ENCODE measurements around the gene RRBP1.
A peak's percentile ranks its signal among the peaks of the same experiment; 100 is the strongest.

RRBP1 gene

GRCh38 chr20:17617212-17617867, 64.7 kb downstream of the RRBP1 start:
- Histone ChIP-seq H4K20me1 (ENCODE audit: insufficient read depth, low read length) (peaks cover 5% of the 10 kb centered on the region), H3K27ac (ENCODE audit: low read length) (no peak overlapping the region), H3K9me3 (replicated peaks; ENCODE audit: insufficient read depth, low read length) (no peaks in the 10 kb centered on the region), H3K4me2 (ENCODE audit: low read depth, low read length) (no peak overlapping the region), H3K4me3 (ENCODE audit: low read length) (no peak overlapping the region), H3K9me2 (replicated peaks; ENCODE audit: insufficient read depth, low read length) (no peaks in the 10 kb centered on the region), H3K79me2 (ENCODE audit: low read length) (peaks cover 13% of the 10 kb centered on the region), H3K27me3 (replicated peaks; ENCODE audit: insufficient read depth, low read length) (no peaks in the 10 kb centered on the region), H3K36me3 (replicated peaks; ENCODE audit: insufficient read depth, low read length) (peaks cover 18% of the 10 kb centered on the region), H2AFZ (ENCODE audit: low read length) (no peak overlapping the region), H3K9ac (ENCODE audit: low read length) (no peak overlapping the region), H3K4me1 (ENCODE audit: low read length) (no peaks in the 10 kb centered on the region), H3F3A (ENCODE audit: insufficient read depth, low read length) (peaks cover 26% of the 10 kb centered on the region)
- DNase-seq, result no peak
- no peak for TF ChIP-seq EZH2 (optimal IDR thresholded peaks at IDR 0.05; ENCODE audit: low read depth, low read length)
- TF ChIP-seq, protein P1, sequence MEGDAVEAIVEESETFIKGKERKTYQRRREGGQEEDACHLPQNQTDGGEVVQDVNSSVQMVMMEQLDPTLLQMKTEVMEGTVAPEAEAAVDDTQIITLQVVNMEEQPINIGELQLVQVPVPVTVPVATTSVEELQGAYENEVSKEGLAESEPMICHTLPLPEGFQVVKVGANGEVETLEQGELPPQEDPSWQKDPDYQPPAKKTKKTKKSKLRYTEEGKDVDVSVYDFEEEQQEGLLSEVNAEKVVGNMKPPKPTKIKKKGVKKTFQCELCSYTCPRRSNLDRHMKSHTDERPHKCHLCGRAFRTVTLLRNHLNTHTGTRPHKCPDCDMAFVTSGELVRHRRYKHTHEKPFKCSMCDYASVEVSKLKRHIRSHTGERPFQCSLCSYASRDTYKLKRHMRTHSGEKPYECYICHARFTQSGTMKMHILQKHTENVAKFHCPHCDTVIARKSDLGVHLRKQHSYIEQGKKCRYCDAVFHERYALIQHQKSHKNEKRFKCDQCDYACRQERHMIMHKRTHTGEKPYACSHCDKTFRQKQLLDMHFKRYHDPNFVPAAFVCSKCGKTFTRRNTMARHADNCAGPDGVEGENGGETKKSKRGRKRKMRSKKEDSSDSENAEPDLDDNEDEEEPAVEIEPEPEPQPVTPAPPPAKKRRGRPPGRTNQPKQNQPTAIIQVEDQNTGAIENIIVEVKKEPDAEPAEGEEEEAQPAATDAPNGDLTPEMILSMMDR (IDR thresholded peaks at IDR 0.05; ENCODE audit: low read length), result peak; percentile 35
- TF ChIP-seq EZH2phosphoT487 (IDR thresholded peaks at IDR 0.05; ENCODE audit: low read length), result no peak

DNA sequence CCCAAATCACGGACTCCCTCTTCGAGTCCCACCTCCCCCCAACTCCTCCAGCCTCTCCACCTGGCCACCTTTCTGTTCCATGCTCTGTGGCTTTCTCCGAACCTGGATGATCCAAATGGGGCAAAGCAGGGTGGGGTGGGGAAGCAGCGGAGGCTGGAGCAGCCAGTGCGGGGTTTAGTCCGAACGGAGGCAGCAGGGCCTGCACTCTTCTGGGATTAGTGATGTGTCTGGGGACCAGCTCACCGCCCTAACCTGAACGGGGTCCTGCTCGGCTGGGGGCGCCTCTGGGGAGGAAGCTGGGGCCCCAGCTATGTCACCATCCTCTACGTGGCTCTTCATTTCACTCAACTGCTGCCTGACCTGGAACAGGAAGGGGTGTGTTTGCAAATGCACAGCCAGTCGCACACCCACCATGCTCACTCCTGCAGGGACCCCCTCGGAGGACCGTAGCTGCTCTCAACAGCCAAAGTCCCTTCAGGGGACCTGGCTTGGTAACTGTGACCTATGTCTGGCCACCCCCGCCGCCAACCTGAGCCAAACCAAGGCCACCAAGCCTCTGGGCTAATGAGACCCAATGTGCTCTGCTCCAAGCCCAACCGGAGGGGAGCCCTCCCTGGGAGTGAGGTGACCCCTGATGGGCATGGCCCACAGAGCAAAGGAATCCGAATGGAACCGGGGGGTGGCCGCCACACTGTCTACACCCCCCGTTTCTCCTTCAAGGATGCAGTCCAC, 65.4 kb downstream of the RRBP1 start:
- Histone ChIP-seq H3K4me1 (ENCODE audit: low read length) (no peaks in the 10 kb centered on the region), H3K4me3 (ENCODE audit: low read length) (no peak overlapping the region), H3K9me3 (replicated peaks; ENCODE audit: insufficient read depth, low read length) (no peaks in the 10 kb centered on the region), H3K4me2 (ENCODE audit: low read depth, low read length) (no peak overlapping the region), H2AFZ (ENCODE audit: low read length) (no peak overlapping the region), H3K9ac (ENCODE audit: low read length) (no peak overlapping the region), H3K36me3 (replicated peaks; ENCODE audit: insufficient read depth, low read length) (peaks cover 18% of the 10 kb centered on the region), H3K79me2 (ENCODE audit: low read length) (peaks cover 7% of the 10 kb centered on the region; the same call in 1 of the 2 replicates), H3K27me3 (replicated peaks; ENCODE audit: insufficient read depth, low read length) (no peaks in the 10 kb centered on the region), H3K9me2 (replicated peaks; ENCODE audit: insufficient read depth, low read length) (no peaks in the 10 kb centered on the region), H3F3A (ENCODE audit: insufficient read depth, low read length) (peaks cover 31% of the 10 kb centered on the region), H4K20me1 (ENCODE audit: insufficient read depth, low read length) (peaks cover 5% of the 10 kb centered on the region), H3K27ac (ENCODE audit: low read length) (no peak overlapping the region)
- DNase-seq, result no peak
- TF ChIP-seq EZH2 (optimal IDR thresholded peaks at IDR 0.05; ENCODE audit: low read depth, low read length) (no peak), EZH2phosphoT487 (IDR thresholded peaks at IDR 0.05; ENCODE audit: low read length) (no peak)
- TF ChIP-seq, protein P1 (IDR thresholded peaks at IDR 0.05; ENCODE audit: low read length), result no peak

- no peak overlapping the region for H3K4me3 ChIP-seq (ENCODE audit: low read length)
- peaks cover 5% of the 10 kb centered on the region for H3K4me1 ChIP-seq (ENCODE audit: low read length)
- peaks cover 18% of the 10 kb centered on the region for H3K36me3 ChIP-seq (replicated peaks; ENCODE audit: insufficient read depth, low read length)
- H3K9ac ChIP-seq (ENCODE audit: low read length), result no peak overlapping the region
- no peak for TF ChIP-seq EZH2phosphoT487 (IDR thresholded peaks at IDR 0.05; ENCODE audit: low read length)
- no peak for TF ChIP-seq EZH2 (optimal IDR thresholded peaks at IDR 0.05; ENCODE audit: low read depth, low read length)
- TF ChIP-seq, protein P1 (IDR thresholded peaks at IDR 0.05; ENCODE audit: low read length), result no peak
- no peaks in the 10 kb centered on the region for H3K9me3 ChIP-seq (replicated peaks; ENCODE audit: insufficient read depth, low read length)
- no peaks in the 10 kb centered on the region for H3K27me3 ChIP-seq (replicated peaks; ENCODE audit: insufficient read depth, low read length)
- no peaks in the 10 kb centered on the region for H3K9me2 ChIP-seq (replicated peaks; ENCODE audit: insufficient read depth, low read length)
- H2AFZ ChIP-seq (ENCODE audit: low read length), result no peak overlapping the region
- peaks cover 5% of the 10 kb centered on the region; the same call in 1 of the 2 replicates for H3K79me2 ChIP-seq (ENCODE audit: low read length)
- H3K4me2 ChIP-seq (ENCODE audit: low read depth, low read length), result no peak overlapping the region
- peaks cover 5% of the 10 kb centered on the region for H4K20me1 ChIP-seq (ENCODE audit: insufficient read depth, low read length)
- peaks cover 39% of the 10 kb centered on the region for H3F3A ChIP-seq (ENCODE audit: insufficient read depth, low read length)
- H3K27ac ChIP-seq (ENCODE audit: low read length), result no peak overlapping the region
- DNase-seq, result no peak
Measured at GRCh38 chr20:17615645-17616479, 66.2 kb downstream of the RRBP1 start.
